Endodermal cell (in vitro differentiated cells): ENCODE results near the gene PTPN21. TPM values are rescaled to one million over a fixed set of nuclear protein-coding genes. Genes with fewer than 3 reads are reported as not detected.

Source experiments
- DNase-seq: peaks from one replicate; pipeline ENCODE4 v3.0.0-alpha.2; 2017
- H3K27ac ChIP-seq: 2 replicates; pipeline ENCODE4 v1.5.1; 2013; ENCODE audit warnings: mild to moderate bottlenecking, low read depth, low read length, moderate library complexity
- H3K27me3 ChIP-seq: 2 replicates; pipeline ENCODE4 v1.6.1; 2013; ENCODE audit warnings: mild to moderate bottlenecking, low read length, moderate library complexity; ENCODE audit not compliant: insufficient read depth, control insufficient read depth, poor library complexity, severe bottlenecking
- H3K36me3 ChIP-seq: 2 replicates; pipeline ENCODE4 v1.7.0; 2013; ENCODE audit warnings: mild to moderate bottlenecking, low read length, moderate library complexity; ENCODE audit not compliant: control insufficient read depth, insufficient read depth
- H3K4me1 ChIP-seq: one replicate; pipeline ENCODE4 v1.7.0; 2013; ENCODE audit warnings: low read length; ENCODE audit not compliant: control insufficient read depth, insufficient read depth
- H3K4me3 ChIP-seq: 2 replicates; pipeline ENCODE4 v1.5.1; 2013; ENCODE audit warnings: mild to moderate bottlenecking, low read length, moderate library complexity
- H3K9ac ChIP-seq: 2 replicates; pipeline ENCODE4 v1.6.1; 2013; ENCODE audit warnings: mild to moderate bottlenecking, low read length, moderate library complexity; ENCODE audit not compliant: poor library complexity, severe bottlenecking; ENCODE audit errors: extremely low read depth
- H3K9me3 ChIP-seq: 2 replicates; pipeline ENCODE4 v1.6.1; 2013; ENCODE audit warnings: mild to moderate bottlenecking, low read length, moderate library complexity; ENCODE audit not compliant: control insufficient read depth
- H3K27ac Mint-ChIP-seq: 2 replicates; pipeline ENCODE4 v1.8.0; 2020; ENCODE audit warnings: mixed read lengths
- H3K27me3 Mint-ChIP-seq: 2 replicates; pipeline ENCODE4 v1.8.0; 2021; ENCODE audit warnings: mild to moderate bottlenecking, mixed read lengths; ENCODE audit not compliant: insufficient read depth
- H3K36me3 Mint-ChIP-seq: 2 replicates; pipeline ENCODE4 v1.8.0; 2020; ENCODE audit warnings: low read depth, mixed read lengths
- H3K4me1 Mint-ChIP-seq: 2 replicates; pipeline ENCODE4 v1.8.0; 2020; ENCODE audit warnings: mixed read lengths
- H3K4me3 Mint-ChIP-seq: 2 replicates; pipeline ENCODE4 v1.8.0; 2020; ENCODE audit warnings: mild to moderate bottlenecking, moderate library complexity, mixed read lengths
- H3K9me3 Mint-ChIP-seq: 2 replicates; pipeline ENCODE4 v1.8.0; 2020; ENCODE audit warnings: mild to moderate bottlenecking, mixed read lengths
- WGBS, 2 experiments: methylation state at CpG; one replicate each; pipeline versions ENCODE4 v1.1.5 to v1.1.7; 2013; ENCODE audit warnings: missing lambda C conversion rate in 2 of 2, mixed read lengths in 1 of 2; ENCODE audit not compliant: insufficient coverage in 1 of 2, insufficient read length in 1 of 2; 5-methylcytosine and 5-hydroxymethylcytosine counted together
- total RNA-seq, 2 donors: library from RNA; stranded (reverse); fragmentation: NEBNext Ultra II Directional in 1 of 2; extraction: Animal tissue kit (Norgen Biotek cat#: 25700) in 1 of 2; gene quantifications; 2 replicates in 1 of 2; 3 replicates in 1 of 2; pipeline ENCODE4 v1.2.1, GENCODE V29; 2021
- TF ChIP-seq, protein P1 (sequence below): fragments of 200-600 bp; sonication (generic); conservative IDR thresholded peaks from 2 replicates; pipeline ENCODE4 v1.5.0; 2021; ENCODE audit warnings: antibody characterized with exemption, mild to moderate bottlenecking

The PTPN21 gene
- total RNA-seq, 2 donors from 2014 or later = 23.8 to 45.5 TPM

- 96 to 100% methylated on average over 3 to 5 of the region's 5 CpGs for WGBS, 2 experiments
- Mint-ChIP-seq H3K9me3 (no peaks in the 10 kb centered on the region), H3K4me1 (peaks cover 2% of the 10 kb centered on the region), H3K27ac (peak overlapping the region; percentile 90), H3K36me3 (peaks cover 72% of the 10 kb centered on the region), H3K27me3 (no peaks in the 10 kb centered on the region), H3K4me3 (no peak overlapping the region)
- Histone ChIP-seq H3K9me3 (no peaks in the 10 kb centered on the region), H3K4me3 (no peak overlapping the region), H3K27ac (no peak overlapping the region), H3K4me1 (no peaks in the 10 kb centered on the region), H3K9ac (no peak overlapping the region), H3K27me3 (no peaks in the 10 kb centered on the region), H3K36me3 (peaks cover 89% of the 10 kb centered on the region)
- DNase-seq = no peak
- TF ChIP-seq, protein P1, sequence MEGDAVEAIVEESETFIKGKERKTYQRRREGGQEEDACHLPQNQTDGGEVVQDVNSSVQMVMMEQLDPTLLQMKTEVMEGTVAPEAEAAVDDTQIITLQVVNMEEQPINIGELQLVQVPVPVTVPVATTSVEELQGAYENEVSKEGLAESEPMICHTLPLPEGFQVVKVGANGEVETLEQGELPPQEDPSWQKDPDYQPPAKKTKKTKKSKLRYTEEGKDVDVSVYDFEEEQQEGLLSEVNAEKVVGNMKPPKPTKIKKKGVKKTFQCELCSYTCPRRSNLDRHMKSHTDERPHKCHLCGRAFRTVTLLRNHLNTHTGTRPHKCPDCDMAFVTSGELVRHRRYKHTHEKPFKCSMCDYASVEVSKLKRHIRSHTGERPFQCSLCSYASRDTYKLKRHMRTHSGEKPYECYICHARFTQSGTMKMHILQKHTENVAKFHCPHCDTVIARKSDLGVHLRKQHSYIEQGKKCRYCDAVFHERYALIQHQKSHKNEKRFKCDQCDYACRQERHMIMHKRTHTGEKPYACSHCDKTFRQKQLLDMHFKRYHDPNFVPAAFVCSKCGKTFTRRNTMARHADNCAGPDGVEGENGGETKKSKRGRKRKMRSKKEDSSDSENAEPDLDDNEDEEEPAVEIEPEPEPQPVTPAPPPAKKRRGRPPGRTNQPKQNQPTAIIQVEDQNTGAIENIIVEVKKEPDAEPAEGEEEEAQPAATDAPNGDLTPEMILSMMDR = no peak
Measured at GRCh38 chr14:88588081-88588480, 33.3 kb upstream of the PTPN21 start.

- Histone ChIP-seq H3K9ac (no peak overlapping the region), H3K27me3 (no peaks in the 10 kb centered on the region), H3K36me3 (peaks cover 94% of the 10 kb centered on the region), H3K9me3 (no peaks in the 10 kb centered on the region), H3K4me1 (no peaks in the 10 kb centered on the region), H3K27ac (no peak overlapping the region), H3K4me3 (no peak overlapping the region)
- H3K36me3 Mint-ChIP-seq = peaks cover 60% of the 10 kb centered on the region
- no peak overlapping the region for H3K4me3 Mint-ChIP-seq
- no peak overlapping the region for H3K27ac Mint-ChIP-seq
- 93% methylated on average over 2 of the region's 3 CpGs; no CpG with 5 or more reads in 1 of the 2 experiments for WGBS, 2 experiments
- peaks cover 2% of the 10 kb centered on the region for H3K4me1 Mint-ChIP-seq
- TF ChIP-seq, protein P1 = no peak
- H3K9me3 Mint-ChIP-seq = no peaks in the 10 kb centered on the region
- no peaks in the 10 kb centered on the region for H3K27me3 Mint-ChIP-seq
- no peak for DNase-seq
Measured at GRCh38 chr14:88584451-88584850, 29.6 kb upstream of the PTPN21 start.

- H3K27ac Mint-ChIP-seq = no peak overlapping the region
- Histone ChIP-seq H3K9ac (no peak overlapping the region), H3K4me3 (no peak overlapping the region), H3K27ac (no peak overlapping the region), H3K9me3 (no peaks in the 10 kb centered on the region), H3K27me3 (no peaks in the 10 kb centered on the region), H3K36me3 (peaks cover 94% of the 10 kb centered on the region), H3K4me1 (no peaks in the 10 kb centered on the region)
- H3K9me3 Mint-ChIP-seq = no peaks in the 10 kb centered on the region
- no peaks in the 10 kb centered on the region for H3K4me1 Mint-ChIP-seq
- peaks cover 84% of the 10 kb centered on the region for H3K36me3 Mint-ChIP-seq
- no peak overlapping the region for H3K4me3 Mint-ChIP-seq
- WGBS, 2 experiments = 96 to 97% methylated on average over 4 to 5 of the region's 5 CpGs
- DNase-seq = no peak
- H3K27me3 Mint-ChIP-seq = no peaks in the 10 kb centered on the region
- TF ChIP-seq, protein P1 = no peak
Measured at GRCh38 chr14:88576222-88576621, 21.4 kb upstream of the PTPN21 start.
